GM20431 (cell line): ENCODE results near the gene CTIF.

Experiments used
- in situ Hi-C: fragments of 300-500 bp; cut with MseI, MboI; formaldehyde crosslinking; loops from one replicate; pipeline ENCODE4 v1.15.0; 2020; ENCODE audit warnings: low sequenced_read_pairs; ENCODE audit not compliant: unreplicated experiment

CTIF gene

DNA sequence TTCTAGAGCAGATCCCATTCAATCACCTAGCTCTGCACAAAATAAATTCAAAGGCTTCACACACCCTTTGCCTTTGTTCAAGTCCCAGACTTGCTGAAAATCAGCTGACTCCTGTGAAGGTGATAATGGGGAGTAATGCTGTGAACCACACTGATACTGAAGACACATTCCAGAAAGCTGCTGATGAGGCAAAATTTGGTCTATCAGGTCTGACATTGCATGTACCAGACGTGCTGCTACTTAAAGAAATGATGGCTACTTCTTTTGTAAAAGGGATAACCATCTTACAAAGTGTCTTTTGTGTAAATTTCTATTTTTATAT is 7.8 kb upstream of the CTIF start:
- in situ Hi-C loops, result no loop called here

DNA sequence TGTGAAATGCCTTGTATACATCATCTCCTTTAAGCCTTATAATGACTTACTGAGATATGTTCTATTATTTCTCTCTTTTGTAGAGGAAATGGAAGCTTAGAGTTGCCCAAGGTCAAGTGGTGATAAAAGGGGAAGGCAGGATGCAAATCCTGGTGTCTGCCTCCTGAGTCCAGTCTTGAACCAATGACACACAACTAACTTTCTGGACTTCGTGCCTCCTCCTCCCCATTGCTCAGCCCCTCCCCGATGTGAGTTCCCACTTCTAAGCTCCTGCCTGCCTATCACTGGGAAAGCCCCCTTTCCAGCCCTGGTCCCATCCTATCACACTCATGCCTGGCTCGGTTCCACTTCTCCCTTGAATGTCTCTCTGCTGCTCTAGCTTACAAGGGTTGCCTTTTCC is 6.9 kb upstream of the CTIF start:
- in situ Hi-C loops, result no loop called here

DNA sequence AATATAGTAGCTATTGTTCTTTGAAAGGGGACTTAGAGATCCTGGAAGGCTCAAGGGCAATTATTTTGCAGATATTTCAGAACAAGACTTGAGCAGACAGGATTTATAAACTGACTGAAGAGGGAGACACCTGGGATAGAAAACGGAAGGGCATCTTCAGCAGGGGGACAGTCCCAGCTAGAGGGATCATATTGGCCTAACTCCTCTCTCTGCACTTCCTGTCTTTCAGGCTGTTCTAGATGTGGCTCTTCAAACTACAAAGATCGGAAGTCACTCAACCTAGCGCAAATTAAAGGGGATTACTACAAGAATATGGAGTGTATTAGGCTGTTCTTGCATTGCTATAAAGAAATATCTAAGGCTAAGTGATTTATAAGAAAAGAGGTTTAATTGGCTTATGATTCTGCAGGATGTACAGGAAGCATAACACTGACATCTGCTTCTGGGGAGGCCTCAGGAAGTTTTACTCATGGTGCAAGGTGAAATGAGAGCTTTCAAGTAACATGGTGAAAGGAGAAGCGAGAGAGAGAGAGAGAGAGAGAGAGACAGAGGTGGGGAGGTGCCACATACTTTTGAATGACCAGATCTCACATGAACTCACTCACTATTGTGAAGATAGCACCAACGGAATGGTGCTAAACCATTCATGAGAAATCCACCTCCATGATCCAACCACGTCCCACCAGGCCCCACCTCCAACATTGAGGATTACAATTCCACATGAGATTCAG is 5.3 kb upstream of the CTIF start:
- in situ Hi-C loops, result no loop called here

DNA sequence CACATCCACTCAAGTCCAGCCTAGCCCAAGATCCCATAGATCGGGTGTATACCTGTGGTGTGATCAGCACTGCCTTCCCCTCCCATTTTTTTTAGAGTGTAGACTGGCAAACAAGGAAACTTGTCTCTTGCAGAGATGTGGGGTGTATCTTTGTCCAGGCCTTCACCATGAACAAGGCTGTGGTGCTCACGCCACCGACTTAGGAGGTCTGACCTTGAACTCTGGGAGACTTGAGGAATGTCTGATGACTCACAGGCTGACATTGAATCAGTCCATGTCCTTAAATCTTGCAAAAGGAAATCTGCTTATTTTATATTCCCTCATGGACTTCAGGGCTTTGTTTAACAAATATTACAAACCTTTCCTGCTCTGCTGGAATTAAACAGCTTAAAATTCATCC is 4.5 kb upstream of the CTIF start:
- in situ Hi-C loops, result no loop called here

DNA sequence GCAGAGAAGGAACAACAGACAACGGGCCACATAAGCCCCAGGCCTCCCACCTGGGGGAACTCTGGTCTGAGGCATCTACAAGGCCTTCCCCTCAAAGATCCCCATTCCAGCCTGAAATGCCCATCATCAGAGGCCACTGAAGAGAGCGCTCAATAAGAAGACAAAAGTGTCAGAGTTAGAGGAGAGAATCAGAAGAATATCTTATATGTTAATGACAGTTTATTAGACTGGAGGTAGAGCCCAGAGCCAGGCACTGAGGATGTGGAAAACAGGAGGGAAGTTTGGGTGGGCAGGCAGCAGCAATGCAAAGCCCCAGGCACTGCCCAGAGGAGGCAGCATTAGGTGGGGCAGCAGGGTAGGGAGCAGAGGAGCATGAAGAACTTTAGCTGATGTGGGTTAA is 2.9 kb upstream of the CTIF start:
- in situ Hi-C loops, result no loop called here

DNA sequence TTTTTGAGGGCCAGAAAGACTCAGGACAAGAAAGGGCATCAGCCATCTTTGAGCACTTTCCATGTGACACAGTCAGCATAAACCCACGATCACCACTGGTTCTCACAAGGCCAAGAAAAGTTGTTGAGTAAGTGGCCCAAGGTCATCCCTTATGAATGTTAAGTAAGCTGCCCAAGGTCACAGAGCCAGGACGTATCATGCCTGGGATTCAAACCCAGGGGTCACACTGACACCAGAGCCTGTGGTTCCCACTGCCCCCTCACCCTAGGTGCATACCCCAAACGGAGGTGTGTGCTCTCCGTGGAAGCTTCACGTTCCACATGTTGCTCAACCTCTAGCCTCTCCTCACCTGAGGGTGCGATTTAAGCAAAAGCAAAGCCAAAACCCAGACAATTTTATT is 2.3 kb upstream of the CTIF start:
- in situ Hi-C loops, result no loop called here

DNA sequence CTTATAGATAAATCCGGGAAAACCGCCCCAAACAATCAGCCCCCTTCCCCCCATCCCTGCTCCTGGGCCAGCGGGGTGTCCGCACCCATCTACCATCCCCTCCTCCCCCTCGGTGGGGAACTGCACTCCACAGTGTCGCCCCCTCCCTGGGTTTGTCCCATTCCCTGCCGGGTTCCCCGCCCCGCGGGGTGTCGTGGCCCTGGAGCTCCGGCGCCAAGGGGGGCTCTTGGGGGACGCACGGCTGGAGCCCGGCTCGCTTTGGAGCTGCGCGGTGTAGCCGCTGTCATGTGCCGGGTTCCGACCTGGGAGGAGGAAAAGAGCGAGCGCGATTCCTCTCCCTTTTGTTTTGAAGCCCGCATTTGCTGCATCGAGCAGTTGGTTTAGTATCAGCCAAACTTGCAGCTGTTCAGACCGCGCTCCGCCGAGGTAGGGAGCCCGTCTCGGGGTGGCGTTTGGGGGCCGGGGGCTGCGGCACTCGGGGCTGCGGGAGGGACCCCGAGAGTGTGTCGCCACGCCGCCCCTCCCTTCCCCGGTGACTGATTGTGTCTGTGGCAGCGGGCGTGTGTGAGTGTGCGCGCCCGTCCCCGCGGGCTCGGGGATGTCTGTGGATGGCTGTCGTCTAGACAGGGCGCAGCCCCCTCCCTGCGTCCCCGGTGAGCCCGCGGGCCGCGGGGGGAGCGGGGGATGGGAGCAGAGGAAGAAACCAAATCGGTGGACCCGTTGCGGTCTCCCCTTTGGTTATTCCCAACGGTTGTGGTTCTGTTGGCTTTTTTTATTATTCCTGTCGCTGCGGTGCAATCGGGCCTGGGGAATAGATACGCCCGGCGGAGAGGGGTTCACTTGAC is 797 bp downstream of the CTIF start:
- in situ Hi-C loops, result no loop called here

DNA sequence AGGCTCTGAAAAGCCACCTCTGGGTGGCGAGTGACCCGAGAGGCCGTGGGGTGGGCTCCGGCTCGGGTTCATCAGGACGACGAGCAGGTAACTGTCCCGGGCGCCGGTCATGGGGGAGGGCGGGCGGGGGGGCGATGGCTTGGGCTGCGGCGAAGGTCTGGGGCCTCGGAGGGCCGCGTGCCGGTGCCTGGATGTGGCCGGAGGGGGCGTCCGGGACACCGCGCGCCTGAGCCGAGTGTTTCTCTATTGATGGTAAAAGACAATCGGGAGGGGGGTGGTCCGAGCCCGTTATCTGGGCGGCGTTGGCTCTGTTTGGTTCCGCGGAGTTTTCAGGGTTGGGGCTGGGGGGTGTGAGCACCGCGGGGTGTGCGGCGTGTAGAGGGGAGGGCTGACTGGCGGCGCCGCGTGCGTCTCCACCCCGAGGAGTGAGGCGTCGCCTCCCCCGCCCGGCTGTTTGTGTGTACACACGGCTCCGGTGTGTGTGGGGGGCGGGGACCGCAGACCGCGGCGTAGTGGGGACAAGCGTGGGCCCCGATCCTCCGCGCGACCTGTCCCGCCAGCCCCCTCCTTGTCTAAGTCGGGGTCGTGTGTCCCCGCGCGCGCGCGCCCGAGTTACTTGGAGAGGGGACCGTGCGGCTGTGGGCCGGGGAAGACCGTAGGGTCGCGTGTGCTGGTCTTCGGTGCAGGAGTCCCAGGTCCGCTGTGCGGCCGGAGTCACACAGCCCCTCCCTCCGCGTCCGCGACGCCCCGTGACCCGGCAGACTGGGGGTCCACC is 1.6 kb downstream of the CTIF start:
- in situ Hi-C loops, result no loop called here

DNA sequence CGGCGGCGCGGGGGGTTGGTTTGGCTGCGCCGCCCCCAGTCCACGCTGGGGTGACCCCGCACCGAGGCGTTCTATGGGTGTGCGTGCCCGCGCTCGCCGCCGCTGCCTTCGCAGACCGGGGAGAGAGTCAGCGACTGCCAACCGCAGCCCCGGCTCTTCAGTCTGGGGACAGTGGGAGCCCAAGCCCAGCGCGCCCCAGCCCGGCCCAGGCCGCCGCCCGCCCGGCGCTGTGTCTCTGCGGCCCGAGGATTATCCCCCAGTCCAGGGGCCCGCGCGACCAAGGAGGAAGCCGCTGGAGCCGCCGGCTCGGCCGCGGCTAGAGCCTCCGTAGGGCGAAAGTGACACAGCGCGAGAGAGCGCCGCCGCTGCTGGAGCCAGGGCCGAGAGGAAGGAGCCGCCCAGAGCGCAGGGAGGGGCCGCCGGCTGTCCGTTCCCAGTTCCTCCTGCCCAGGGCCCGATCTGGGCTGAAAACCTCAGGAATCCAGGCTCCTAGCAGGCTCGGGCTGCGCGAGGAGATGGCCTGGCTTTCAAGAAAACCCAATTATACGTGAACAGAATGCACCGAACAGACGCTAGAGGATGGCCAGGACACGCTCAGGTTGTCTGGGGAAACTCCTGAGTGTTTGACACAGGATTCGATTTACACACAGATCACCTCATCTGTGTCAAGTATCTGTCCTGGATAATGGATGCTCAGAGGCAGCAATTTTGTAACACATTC is 2.4 kb downstream of the CTIF start:
- in situ Hi-C loops, result no loop called here

DNA sequence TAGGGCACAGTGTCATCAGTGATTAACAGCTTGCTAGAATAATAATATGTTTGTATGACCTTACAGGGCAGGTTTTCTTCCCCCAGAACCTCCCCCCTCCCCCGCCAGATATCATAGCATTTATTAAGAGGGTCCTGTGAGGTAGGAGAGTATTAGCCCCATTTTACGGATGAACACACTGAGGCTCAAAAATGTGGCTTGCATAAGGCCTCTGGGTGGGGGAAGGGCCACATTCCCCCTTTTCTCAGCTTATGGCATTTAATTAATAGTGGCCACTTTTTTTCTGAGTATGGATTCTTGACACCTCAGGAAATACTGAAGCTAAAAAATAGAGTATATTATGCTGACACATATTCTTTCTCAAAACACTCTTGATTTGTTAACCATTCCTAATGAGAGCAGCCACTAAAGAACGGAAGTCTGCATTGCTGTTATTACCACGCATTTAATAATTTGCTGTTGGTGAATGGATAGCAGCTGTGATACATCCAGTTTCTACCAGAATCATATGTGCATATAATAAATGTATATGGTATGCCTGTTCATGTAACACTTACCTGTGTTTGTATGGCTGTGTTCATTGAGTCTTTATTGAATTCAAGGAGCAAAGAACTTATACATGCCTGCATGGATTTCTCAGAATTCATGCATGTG is 3.0 kb downstream of the CTIF start:
- in situ Hi-C loops, result no loop called here

DNA sequence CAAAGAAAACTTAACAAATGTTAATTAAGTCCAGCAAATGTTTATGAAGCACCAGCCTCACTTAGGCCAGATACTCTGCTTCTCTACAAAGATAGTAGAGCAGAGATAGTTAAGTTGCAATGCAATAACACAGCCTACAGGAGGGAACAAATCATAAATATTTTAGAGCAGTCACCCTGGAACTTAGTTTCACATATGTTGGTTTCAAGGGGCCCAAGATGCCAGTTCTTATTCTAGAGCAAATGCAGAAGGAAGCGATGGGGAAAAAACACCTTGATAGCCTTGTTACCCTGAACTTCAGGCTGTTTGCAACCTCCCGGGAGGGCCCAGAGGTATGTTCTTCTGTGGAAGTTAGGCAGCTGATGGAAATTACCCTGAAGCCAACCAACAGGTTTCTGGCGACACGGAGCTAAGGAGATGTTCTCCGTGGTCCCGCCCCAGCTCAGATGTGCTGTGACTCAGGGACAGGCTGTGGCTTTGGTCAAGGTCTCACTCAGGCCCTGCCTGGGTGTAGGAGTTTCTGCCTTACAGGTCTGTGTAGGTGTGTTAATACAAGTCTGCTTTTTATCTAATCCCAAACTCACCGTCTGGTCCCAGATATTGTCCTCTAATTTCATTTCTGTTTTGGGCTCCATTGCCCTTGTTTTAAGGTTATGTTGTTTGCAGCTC is 3.8 kb downstream of the CTIF start:
- in situ Hi-C loops, result no loop called here

DNA sequence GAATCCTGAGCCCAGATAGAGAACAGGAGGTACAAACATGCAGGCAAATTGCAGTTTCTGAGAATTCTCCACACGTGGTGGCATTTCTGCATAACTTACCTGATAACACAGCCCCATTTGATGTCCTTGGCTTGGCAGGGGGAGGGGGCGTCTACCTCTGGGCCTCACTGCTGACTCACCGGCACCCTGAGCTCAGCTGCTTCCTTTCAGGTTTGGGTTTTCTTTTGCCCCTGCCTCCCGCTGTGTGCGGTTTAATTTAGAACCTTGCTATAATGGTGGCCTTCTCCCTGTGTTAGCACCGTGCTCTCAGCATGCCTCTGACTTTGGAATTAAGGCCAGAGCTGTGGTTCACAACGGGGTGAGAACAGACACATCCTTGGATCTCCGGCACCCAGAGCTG is 4.4 kb downstream of the CTIF start:
- in situ Hi-C loops, result no loop called here

DNA sequence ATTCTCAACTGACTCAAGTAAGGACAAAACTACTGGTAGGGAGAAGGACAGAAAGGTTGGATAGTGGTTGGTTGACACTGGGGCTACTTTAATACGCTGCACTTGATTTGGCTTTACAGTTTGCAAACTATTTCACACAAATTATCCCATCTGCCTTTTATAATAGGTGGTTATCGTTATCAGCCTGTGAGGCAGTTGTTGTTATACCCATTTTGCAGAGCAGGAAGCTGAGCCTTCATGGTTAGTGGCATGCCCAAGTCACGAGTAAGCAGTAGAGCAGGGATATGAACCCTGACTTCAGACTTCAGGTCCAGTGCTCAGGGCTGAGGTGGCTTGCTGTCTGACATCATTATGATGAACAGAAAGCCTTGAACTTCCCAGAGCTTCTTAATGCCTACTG is 5.3 kb downstream of the CTIF start:
- in situ Hi-C loops, result no loop called here

DNA sequence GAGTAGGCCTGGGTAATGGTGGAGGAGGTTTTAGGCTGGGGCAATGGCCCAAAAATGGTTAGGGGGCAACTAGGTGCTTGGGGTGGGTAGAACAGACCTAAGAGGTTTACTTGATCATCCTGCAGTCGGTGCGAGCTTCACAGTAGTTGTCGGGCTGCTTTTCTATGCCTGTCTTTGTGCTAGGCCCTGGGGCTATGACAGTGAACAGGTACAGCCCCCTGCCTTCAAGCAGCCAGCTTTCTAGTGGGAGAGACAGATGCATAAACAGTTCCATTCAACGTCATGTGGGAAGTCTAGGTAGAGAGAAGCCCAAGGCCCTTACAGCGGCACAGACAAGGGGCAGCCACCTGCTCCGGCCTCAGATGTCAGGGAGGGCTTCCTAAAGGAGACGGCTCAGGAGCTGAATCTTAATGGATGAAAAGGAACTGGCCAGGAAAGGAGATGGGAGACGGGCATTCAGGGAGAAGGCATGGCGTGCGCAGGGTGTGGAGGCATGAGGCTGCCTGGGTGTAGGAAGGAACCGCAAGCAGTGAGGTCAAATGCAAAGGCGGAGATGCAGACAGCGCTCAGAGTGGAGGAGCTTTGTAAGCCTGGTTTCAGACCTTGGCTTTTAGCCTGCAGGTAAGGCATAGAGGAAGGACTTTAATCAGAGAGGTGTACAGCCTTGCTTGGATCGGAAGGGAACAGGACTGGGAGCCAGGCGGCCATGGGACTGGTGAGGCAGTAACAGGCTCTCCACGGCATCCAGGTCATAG is 6.0 kb downstream of the CTIF start:
- in situ Hi-C loops, result no loop called here

DNA sequence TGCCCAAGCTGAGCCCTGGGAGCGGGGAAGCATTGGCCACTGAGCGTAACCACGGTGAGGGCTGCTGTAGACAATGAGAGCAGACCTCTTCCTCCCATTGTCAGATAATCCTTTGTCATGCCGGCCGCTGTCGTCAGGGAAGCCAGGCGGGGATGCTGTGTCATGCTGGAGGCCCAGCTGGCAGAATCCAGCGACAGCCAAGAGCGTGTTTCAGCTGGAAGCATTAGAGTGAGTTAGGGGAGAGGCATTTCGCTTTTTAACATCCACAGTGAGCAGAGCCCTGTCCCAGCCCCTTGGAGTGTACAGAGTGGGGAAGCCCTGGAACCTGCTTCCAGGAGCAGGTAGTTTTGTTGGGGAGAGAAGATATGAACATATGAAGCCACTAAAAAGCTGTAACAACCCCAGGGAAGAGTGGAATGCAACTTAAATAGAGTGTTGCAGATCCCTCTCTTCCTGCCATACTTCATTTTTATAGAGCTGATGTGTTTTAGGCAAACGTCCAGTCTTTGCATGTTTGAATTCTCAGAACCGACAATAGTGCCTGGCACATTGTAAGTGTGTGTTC is 7.0 kb downstream of the CTIF start:
- in situ Hi-C loops, result no loop called here

DNA sequence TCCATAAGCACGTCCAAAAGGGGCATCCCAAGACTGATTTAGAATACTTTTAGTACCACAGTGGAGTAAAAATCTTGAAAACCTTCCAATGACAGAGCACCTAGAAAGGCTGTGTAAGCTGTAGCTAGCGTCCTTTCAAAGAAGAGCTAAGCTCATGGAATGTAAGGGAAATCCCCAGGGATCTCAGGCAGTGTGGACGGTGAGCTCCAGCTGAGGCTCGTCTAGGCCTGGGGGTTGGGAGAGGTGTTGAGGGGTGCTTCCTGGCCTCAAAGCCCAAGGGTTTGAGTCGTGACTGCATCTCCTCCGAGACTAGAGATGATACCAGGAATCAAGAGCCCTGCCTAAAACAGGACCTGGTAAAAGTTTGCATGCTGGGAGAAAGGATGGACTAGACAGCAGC is 7.6 kb downstream of the CTIF start:
- in situ Hi-C loops, result no loop called here

DNA sequence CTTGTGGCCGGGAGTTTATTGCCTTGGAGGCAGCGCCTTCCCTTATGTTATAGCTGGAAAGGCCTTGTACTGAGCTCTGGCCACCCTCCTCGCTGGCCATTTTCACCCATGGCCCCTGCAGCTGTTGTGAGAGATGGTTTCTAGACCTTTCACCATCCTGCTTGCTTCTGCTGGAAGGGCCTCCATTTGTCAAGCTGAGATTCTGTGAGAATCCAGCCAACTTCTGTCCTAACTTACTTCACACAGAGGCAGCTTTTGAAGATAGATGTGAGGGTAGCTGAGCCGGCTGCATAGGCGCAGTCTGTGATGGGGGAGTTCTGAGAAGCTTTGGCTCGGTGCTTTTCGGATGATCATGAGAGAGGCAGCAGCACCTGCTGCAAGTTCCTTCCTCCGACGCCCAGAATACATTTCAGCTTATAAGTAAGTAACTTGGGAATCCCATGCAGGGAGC is 8.7 kb downstream of the CTIF start:
- in situ Hi-C loops, result no loop called here

DNA sequence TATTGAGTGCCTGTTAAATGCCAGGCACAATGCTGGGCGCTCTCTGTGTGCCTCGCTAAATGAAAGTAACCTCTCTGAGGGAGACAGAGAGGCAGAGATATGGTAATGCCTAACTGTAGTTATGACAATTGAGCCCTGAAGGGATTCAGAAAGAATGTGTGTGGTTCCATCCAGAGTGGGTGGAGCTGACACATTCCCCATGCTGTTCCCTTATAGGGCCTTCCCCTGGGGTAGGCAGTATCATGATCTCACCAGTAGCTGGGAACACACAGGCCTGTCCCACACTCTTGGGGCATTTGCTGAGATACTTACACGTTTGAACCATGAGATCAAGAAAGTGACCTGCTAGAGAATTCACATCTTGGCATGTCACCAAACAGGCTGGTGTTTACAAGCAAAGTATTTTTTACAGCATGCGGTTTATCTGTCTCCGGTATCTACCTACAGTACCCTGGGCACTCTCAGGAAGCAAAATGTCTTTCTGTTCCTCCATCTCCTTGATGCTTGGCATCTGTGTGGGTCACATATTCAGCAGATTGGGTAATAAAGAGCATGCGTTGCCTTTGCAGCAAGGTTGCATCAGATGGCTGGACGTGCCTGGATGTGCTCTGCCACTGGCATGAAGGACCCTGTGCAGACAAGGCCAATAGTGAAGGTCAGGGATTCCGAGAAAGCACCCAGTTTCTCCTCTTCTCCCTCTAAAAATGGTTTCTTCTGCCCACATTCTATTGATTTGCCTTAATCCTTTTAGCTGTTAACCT is 9.4 kb downstream of the CTIF start:
- in situ Hi-C loops, result no loop called here
